Measurements from ENCODE around the gene ZRANB3.

GRCh38 chr2:135563793-135564192, 32.8 kb upstream of the ZRANB3 start:
- TF ChIP-seq, protein P1, sequence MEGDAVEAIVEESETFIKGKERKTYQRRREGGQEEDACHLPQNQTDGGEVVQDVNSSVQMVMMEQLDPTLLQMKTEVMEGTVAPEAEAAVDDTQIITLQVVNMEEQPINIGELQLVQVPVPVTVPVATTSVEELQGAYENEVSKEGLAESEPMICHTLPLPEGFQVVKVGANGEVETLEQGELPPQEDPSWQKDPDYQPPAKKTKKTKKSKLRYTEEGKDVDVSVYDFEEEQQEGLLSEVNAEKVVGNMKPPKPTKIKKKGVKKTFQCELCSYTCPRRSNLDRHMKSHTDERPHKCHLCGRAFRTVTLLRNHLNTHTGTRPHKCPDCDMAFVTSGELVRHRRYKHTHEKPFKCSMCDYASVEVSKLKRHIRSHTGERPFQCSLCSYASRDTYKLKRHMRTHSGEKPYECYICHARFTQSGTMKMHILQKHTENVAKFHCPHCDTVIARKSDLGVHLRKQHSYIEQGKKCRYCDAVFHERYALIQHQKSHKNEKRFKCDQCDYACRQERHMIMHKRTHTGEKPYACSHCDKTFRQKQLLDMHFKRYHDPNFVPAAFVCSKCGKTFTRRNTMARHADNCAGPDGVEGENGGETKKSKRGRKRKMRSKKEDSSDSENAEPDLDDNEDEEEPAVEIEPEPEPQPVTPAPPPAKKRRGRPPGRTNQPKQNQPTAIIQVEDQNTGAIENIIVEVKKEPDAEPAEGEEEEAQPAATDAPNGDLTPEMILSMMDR (IDR thresholded peaks at IDR 0.05; ENCODE audit: insufficient read depth, low read depth, low read length) = no peak
- TF ChIP-seq EZH2 (IDR thresholded peaks at IDR 0.05; ENCODE audit: insufficient read depth, low read length) = no peak
